K562 (cell line): ENCODE results near the gene SRRD. TPM values are rescaled to one million over a fixed set of nuclear protein-coding genes. Genes with fewer than 3 reads are reported as not detected.

Experiments
- ATAC-seq: fragments of 200-7000 bp; cut with Tn5 transposase; 3 replicates; pipeline ENCODE4 v1.9.1; 2020; ENCODE audit warnings: moderate library complexity
- BruUV-seq: library from RNA; stranded (reverse); fragments of 400-500 nt; replicated peaks from 2 replicates; lab custom pipeline; 2021; lab: Mats Ljungman, UMichigan
- CTCF ChIA-PET: fragments of 300-600 bp; formaldehyde crosslinking; extraction: SDS; loops from one replicate; lab custom pipeline; 2021; ENCODE audit warnings: low intra/inter-chr PET ratio; lab: Yijun Ruan, JAX
- POLR2A ChIA-PET: fragments of 300-600, 350-650 bp; sonication (Branson Sonifier 250); formaldehyde crosslinking; extraction: SDS; loops from one replicate; lab custom pipeline; 2021; ENCODE audit warnings: antibody characterized with exemption, inconsistent platforms; lab: Yijun Ruan, JAX
- DNase-seq, 4 experiments: peaks; one replicate each; pipeline versions ENCODE4 v3.0.0 to v3.0.0-alpha.2; 2011 to 2018; ENCODE audit warnings: low spot score in 3 of 4, mixed read lengths in 3 of 4; ENCODE audit errors: extremely low read depth in 1 of 4
- FAIRE-seq: peaks from 2 replicates; lab custom pipeline; 2011; peaks lifted over from hg19 to GRCh38; lab: Jason Lieb, UNC
- H2AFZ ChIP-seq: 2 replicates; pipeline ENCODE4 v1.6.0; 2011; ENCODE audit warnings: low read depth, low read length, control low read depth, inconsistent platforms
- H3K27ac ChIP-seq: fragments of 200-600 bp; 3 replicates; pipeline ENCODE4 v1.8.0; 2011; ENCODE audit warnings: low read depth, mild to moderate bottlenecking, control low read depth, inconsistent platforms, low read length, moderate library complexity, mixed read lengths; ENCODE audit errors: extremely low read depth
- H3K27me3 ChIP-seq, 2 experiments: fragments of 300-600 bp in 1 of 2; 2 replicates in 1 of 2; 3 replicates in 1 of 2; pipeline versions ENCODE4 v1.6.0 to v1.8.0; 2011; ENCODE audit warnings: inconsistent platforms in 2 of 2, low read length in 2 of 2, mild to moderate bottlenecking in 1 of 2, mixed read lengths in 1 of 2, moderate library complexity in 1 of 2; ENCODE audit not compliant: control insufficient read depth in 2 of 2, insufficient read depth in 2 of 2
- H3K36me3 ChIP-seq: fragments of 300-600 bp; 3 replicates; pipeline ENCODE4 v1.8.0; 2011; ENCODE audit warnings: mild to moderate bottlenecking, low read length, inconsistent platforms; ENCODE audit not compliant: control insufficient read depth, insufficient read depth
- H3K4me1 ChIP-seq, 2 experiments: fragments of 200-600 bp in 1 of 2; replicated peaks in 1 of 2; 2 replicates in 1 of 2; 3 replicates in 1 of 2; pipeline versions ENCODE4 v1.5.1 to v1.8.0; 2011; ENCODE audit warnings: inconsistent platforms in 2 of 2, low read length in 2 of 2, mild to moderate bottlenecking in 1 of 2, mixed read lengths in 1 of 2, moderate library complexity in 1 of 2; ENCODE audit not compliant: control insufficient read depth in 2 of 2, insufficient read depth in 2 of 2
- H3K4me2 ChIP-seq: 2 replicates; pipeline ENCODE4 v1.6.1; 2011; ENCODE audit warnings: low read length, control low read depth, inconsistent platforms, mixed read lengths; ENCODE audit not compliant: insufficient read depth
- H3K4me3 ChIP-seq: fragments of 200-600 bp; sonication (generic), shearing (Covaris generic); 2 replicates; pipeline ENCODE4 v1.5.1; 2016; ENCODE audit warnings: control low read depth, inconsistent platforms
- H3K79me2 ChIP-seq: fragments of 200-600 bp; 3 replicates; pipeline ENCODE4 v1.8.0; 2011; ENCODE audit warnings: low read length, inconsistent platforms; ENCODE audit not compliant: control insufficient read depth, insufficient read depth
- H3K9ac ChIP-seq, 2 experiments: 2 replicates each; pipeline versions ENCODE4 v1.6.0 to v1.6.1; 2011; ENCODE audit warnings: low read depth in 2 of 2, low read length in 2 of 2, control low read depth in 1 of 2, inconsistent platforms in 1 of 2, mild to moderate bottlenecking in 1 of 2, mixed read lengths in 1 of 2; ENCODE audit not compliant: insufficient read depth in 1 of 2
- H3K9me1 ChIP-seq: one replicate; pipeline ENCODE4 v1.6.0; 2011; ENCODE audit warnings: inconsistent platforms, mild to moderate bottlenecking, low read length, moderate library complexity; ENCODE audit not compliant: control insufficient read depth, insufficient read depth
- H3K9me3 ChIP-seq: replicated peaks from 2 replicates; pipeline ENCODE4 v1.5.1; 2011; ENCODE audit warnings: low read depth, low read length, inconsistent platforms; ENCODE audit not compliant: control insufficient read depth, insufficient read depth
- H4K20me1 ChIP-seq: replicated peaks from 2 replicates; pipeline ENCODE4 v1.6.1; 2011; ENCODE audit warnings: low read length, inconsistent platforms, mixed read lengths; ENCODE audit not compliant: control insufficient read depth, insufficient read depth
- BRD4 ChIP-seq: fragments of 200-600 bp; sonication (generic); IDR thresholded peaks from 2 replicates; pipeline ENCODE4 v1.6.1; 2017; ENCODE audit warnings: inconsistent platforms
- GABPB2 ChIP-seq: fragments of 250-450 bp; sonication (Bioruptor Pico); conservative IDR thresholded peaks from 2 replicates; pipeline ENCODE4 v1.5.1; 2021; ENCODE audit warnings: mild to moderate bottlenecking
- ZBTB1 ChIP-seq: sonication (generic); formaldehyde crosslinking; IDR thresholded peaks from 2 replicates; pipeline ENCODE4 v1.8.1; 2023; ENCODE audit warnings: missing genetic modification reagents, low read depth, mild to moderate bottlenecking, borderline replicate concordance
- ZBTB17 ChIP-seq: fragments of 450-650 bp; formaldehyde crosslinking; IDR thresholded peaks from 2 replicates; pipeline ENCODE4 v1.4.0; 2020; ENCODE audit warnings: mild to moderate bottlenecking
- ZNF232 ChIP-seq: sonication (generic); formaldehyde crosslinking; IDR thresholded peaks from 2 replicates; pipeline ENCODE4 v1.8.0; 2022; ENCODE audit warnings: mild to moderate bottlenecking, missing genetic modification reagents
- ZNF408 ChIP-seq: fragments of 250-450 bp; sonication (Bioruptor Pico); IDR thresholded peaks from 2 replicates; pipeline ENCODE4 v1.4.0; 2020; ENCODE audit warnings: low read depth, mild to moderate bottlenecking, moderate library complexity
- WGBS: fragments of 100-300 bp; shearing (Covaris generic); methylation state at CpG from one replicate; pipeline ENCODE4 v1.1.6; 2016; ENCODE audit warnings: low coverage, mixed read lengths; ENCODE audit not compliant: insufficient coverage; ENCODE audit errors: missing lambda C conversion rate; 5-methylcytosine and 5-hydroxymethylcytosine counted together
- in situ Hi-C: fragments of 300-500 bp; cut with MboI; formaldehyde crosslinking; loops from 4 replicates; pipeline ENCODE4 v1.15.0; 2018; ENCODE audit warnings: inconsistent platforms, mixed read lengths
- intact Hi-C: fragments of 100-400 bp; cut with micrococcal nuclease; formaldehyde crosslinking; loops from 2 replicates; pipeline ENCODE4 v1.14.2; 2022
- polyA plus RNA-seq, 8 experiments: library from polyadenylated mRNA; depleted of rRNA in 4 of 8; stranded (reverse) in 5 of 8; unstranded in 3 of 8; fragments of >200 nt; fragmentation: Nextera tagmentation in 2 of 8; fragmentation: Illumina TruSeq in 1 of 8; extraction: Ambion mirVana in 2 of 8; extraction: Trizol in 1 of 8; gene quantifications; 2 replicates each; pipeline versions ENCODE4 v1.2.1 to v1.2.3, GENCODE V29; 2011 to 2014; ENCODE audit warnings: inconsistent platforms in 1 of 8, missing spikeins in 1 of 8
- total RNA-seq, 7 experiments: library from RNA; depleted of rRNA in 6 of 7; stranded (reverse); fragments of >200 nt in 6 of 7; fragmentation: Illumina TruSeq in 2 of 7; extraction: Trizol in 2 of 7; gene quantifications; 2 replicates each; pipeline versions ENCODE4 v1.2.1 to v1.2.3, GENCODE V29; 2011 to 2021; ENCODE audit warnings: low replicate concordance in 1 of 7
- TF ChIP-seq, protein P1 (sequence below): fragments of 450-650 bp; IDR thresholded peaks from 2 replicates; pipeline ENCODE4 v1.7.0; 2016; ENCODE audit warnings: borderline replicate concordance
- TF ChIP-seq, protein P2 (sequence below): fragments of 250-450 bp; sonication (Bioruptor Pico); IDR thresholded peaks from 2 replicates; pipeline ENCODE4 v1.4.0; 2020; ENCODE audit warnings: borderline replicate concordance

Gene SRRD
- total and polyA plus RNA-seq, 9 of the 15 experiments (the other 6 are each of a cell fraction or from before 2014, with no cell fraction given): 4.9 to 59.4 (median 34.4) TPM

DNA sequence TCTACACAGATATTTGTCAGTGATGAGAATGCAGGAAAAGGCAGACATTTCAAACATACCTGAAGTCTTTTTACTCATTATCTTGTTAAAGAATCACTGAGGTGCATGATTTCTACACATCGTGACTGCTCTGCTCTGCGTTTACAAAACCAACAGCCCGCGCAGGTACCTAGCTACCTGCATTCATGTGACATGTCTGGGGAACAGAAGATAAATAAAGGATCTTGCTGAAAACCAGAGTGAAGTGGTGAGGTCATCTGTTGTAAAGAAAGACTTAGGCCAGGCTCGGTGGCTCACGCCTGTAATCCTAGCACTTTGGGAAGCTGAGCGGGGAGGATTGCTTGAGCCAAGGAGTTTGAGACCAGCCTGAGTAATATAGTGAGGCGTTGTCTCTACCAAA is 38.9 kb upstream of the SRRD start:
- in situ Hi-C loops (no loop called here), intact Hi-C loops (no loop called here)
- ChIA-PET POLR2A (interaction anchor here (0.5 to 1.1 kb wide), 2 partner anchors 20 to 50 kb away, joined by 3 to 7 read pairs; no protein-coding TSS in a partner anchor), CTCF (no interaction called here)
- 57% methylated on average over 6 of the region's 8 CpGs for WGBS
- H3K4me1 ChIP-seq: peaks cover 0 to 3% of the 10 kb centered on the region in 2 experiments; a peak in 3 of 5 replicates
- H3K9me1 ChIP-seq: no peaks in the 10 kb centered on the region
- no peak overlapping the region for H3K9ac ChIP-seq
- no peaks in the 10 kb centered on the region for H4K20me1 ChIP-seq
- TF ChIP-seq, protein P1, sequence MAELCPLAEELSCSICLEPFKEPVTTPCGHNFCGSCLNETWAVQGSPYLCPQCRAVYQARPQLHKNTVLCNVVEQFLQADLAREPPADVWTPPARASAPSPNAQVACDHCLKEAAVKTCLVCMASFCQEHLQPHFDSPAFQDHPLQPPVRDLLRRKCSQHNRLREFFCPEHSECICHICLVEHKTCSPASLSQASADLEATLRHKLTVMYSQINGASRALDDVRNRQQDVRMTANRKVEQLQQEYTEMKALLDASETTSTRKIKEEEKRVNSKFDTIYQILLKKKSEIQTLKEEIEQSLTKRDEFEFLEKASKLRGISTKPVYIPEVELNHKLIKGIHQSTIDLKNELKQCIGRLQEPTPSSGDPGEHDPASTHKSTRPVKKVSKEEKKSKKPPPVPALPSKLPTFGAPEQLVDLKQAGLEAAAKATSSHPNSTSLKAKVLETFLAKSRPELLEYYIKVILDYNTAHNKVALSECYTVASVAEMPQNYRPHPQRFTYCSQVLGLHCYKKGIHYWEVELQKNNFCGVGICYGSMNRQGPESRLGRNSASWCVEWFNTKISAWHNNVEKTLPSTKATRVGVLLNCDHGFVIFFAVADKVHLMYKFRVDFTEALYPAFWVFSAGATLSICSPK: no peak
- no peak for TF ChIP-seq ZNF232 (CRISPR knock-in tag)
- no peak for TF ChIP-seq ZNF408
- TF ChIP-seq BRD4: no peak
- no peak for TF ChIP-seq ZBTB17 (CRISPR knock-in tag)
- no peak for TF ChIP-seq GABPB2 (CRISPR knock-in tag)
- TF ChIP-seq, protein P2, sequence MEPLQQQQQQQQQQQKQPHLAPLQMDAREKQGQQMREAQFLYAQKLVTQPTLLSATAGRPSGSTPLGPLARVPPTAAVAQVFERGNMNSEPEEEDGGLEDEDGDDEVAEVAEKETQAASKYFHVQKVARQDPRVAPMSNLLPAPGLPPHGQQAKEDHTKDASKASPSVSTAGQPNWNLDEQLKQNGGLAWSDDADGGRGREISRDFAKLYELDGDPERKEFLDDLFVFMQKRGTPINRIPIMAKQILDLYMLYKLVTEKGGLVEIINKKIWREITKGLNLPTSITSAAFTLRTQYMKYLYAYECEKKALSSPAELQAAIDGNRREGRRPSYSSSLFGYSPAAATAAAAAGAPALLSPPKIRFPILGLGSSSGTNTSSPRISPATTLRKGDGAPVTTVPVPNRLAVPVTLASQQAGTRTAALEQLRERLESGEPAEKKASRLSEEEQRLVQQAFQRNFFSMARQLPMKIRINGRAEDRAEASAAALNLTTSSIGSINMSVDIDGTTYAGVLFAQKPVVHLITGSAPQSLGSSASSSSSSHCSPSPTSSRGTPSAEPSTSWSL (CRISPR knock-in tag): no peak
- TF ChIP-seq ZBTB1 (CRISPR knock-in tag): no peak
- no peak overlapping the region for H3K4me3 ChIP-seq
- H2AFZ ChIP-seq: no peak overlapping the region
- FAIRE-seq (no peak), ATAC-seq (no peak), DNase-seq (no peak)
- H3K9me3 ChIP-seq: no peaks in the 10 kb centered on the region
- H3K36me3 ChIP-seq: no peaks in the 10 kb centered on the region
- no peak overlapping the region for H3K27ac ChIP-seq
- no peak overlapping the region for H3K4me2 ChIP-seq
- no TSS peak for BruUV-seq
- H3K27me3 ChIP-seq: no peaks in the 10 kb centered on the region
- H3K79me2 ChIP-seq: no peaks in the 10 kb centered on the region
